GM18870 (cell line): ENCODE data around the gene ALDH1B1.
A peak's percentile ranks its signal among the peaks of the same experiment; 100 is the strongest.

ENCODE experiments used
- ATAC-seq: cut with Tn5 transposase; IDR thresholded peaks from one replicate; pipeline ENCODE4 v1.9.1; 2021; ENCODE audit warnings: moderate library complexity; ENCODE audit not compliant: unreplicated experiment

The ALDH1B1 gene

GRCh38 chr9:38392235-38393127, at the start of gene ALDH1B1:
Gene ALDH1B1 (plus strand): TSS chr9:38392702. CDS start chr9:38395749, 3,047 bp downstream.
- peak; percentile 83 for ATAC-seq

DNA sequence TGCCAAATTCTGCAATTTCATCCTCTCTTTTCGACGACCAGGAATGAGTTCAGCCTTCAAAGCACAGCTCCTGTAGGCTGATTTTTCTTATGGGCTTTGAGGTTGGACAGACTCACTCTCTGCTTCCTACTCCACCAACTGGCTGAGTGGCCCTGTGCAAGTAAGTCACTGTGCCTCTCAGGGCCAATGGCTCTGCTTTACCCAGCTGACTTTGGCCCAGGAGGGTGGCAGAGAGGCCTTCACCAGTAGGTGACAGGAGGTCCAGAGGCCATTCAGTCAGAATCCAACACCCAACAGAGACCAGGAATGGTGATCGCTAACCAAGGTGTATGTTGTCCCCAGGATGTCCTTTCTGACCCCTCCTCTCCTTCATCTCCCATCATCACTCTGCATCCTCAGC, 49.5 kb upstream of the ALDH1B1 start:
- no peak for ATAC-seq

- no peak for ATAC-seq
Observed at GRCh38 chr9:38343552-38343951, 49.0 kb upstream of the ALDH1B1 start.

- ATAC-seq = no peak
Observed at GRCh38 chr9:38344566-38345324, 47.8 kb upstream of the ALDH1B1 start.

DNA sequence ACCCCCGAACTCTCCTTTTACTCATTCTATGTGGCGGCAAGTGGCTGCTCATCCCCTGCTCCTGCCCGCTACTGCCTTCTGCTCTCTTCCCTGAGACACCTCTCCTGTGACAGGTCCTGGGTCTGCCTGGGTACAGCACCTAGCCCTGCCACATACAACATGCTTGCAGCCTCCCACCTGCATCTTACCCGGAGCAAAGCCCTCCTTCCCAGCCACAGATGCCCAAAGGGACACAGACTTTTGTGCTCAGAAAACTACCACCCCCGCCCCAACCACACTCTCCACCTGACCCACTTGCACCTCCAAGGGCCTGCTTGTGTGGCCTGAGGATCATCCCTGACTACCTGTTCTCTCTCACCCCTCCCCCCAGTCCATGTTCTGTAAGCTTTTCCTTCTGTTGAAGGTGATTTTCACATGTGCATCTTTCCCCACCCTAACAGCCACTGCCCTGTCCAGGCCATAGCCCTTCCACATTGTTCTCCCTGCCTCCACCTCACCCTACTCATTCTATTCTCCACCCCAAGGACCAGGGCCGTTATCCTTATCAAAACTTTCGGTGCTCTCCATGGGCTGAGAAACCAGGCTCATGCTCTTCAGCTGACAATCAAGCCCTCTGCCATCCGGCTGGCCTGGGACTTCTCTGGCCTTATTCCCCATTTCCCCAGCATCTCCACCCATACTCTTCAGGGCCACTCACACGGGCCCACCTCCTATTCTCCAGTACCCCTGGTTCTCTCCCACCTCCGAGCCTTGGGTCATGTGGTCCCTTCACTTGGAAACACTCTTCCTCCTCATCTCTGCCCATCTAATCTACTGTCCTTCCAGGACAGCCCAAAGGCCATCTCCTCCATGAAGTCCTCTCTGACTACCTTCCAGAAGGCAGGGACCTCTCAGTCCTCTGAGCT, 46.4 kb upstream of the ALDH1B1 start:
- no peak for ATAC-seq

GRCh38 chr9:38346811-38347210, 45.7 kb upstream of the ALDH1B1 start:
- ATAC-seq = no peak

- no peak for ATAC-seq
Observed at GRCh38 chr9:38347271-38347671, 45.2 kb upstream of the ALDH1B1 start.

DNA sequence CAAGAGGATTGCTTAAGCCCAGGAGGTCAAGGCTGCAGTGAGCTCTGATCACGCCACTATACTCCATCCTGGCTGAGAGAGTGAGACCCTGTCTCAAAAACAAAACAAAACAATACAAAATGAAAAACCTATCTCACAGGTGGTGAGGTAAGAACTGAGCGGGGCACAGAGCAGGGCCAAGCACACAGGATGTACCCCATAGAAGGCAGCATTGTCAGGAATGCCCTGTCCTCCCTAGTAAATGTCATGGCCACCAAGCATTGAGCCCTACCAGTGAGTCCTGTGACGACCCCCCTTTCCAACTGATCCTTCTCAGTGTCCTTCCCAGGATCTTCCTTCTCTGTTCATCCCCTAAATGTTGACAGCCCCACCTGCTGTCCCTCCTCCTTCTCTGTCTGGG, 44.6 kb upstream of the ALDH1B1 start:
- ATAC-seq = no peak

- no peak for ATAC-seq
Observed at GRCh38 chr9:38350529-38350928, 42.0 kb upstream of the ALDH1B1 start.

DNA sequence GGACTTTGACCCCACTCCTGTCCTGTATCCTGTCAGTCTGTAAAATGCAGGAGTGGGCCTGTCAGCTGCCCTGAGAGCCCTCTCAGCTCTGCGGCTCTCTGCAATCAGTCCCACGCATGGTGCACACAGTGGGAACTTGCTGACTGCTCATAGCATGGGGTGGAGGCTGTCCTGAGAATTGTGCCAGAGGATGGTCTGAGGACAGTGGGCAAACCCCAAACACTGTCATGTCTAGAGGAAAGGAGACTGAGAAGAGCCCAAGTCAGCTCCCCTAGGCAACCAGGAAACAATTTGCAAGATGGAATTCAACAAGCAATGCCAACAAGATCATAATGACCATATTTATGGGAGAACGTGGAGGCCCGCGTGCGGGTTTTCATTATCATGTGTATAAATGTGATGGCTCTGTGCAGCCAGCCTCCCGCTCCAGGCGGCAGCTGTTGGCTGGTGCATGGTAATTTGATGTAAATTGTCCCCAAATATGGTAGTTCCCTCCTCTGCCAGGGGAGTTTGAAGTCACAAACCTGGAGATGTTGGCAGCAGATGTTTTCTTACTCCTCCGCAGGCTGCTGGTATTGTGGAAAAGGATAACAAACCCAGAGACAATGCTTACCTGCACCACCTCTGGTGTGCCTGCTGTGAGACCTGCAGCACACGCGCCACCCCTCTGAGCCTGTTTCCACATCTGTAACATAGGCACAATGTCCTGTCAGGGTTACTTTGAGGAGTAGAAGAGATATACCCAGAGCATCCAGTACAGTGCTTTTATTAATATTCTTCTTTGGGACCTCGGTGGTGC, 39.8 kb upstream of the ALDH1B1 start:
- ATAC-seq = no peak

GRCh38 chr9:38355115-38355514, 37.4 kb upstream of the ALDH1B1 start:
- no peak for ATAC-seq

- ATAC-seq = no peak
Observed at GRCh38 chr9:38355517-38356120, 36.9 kb upstream of the ALDH1B1 start.

- no peak for ATAC-seq
Observed at GRCh38 chr9:38356851-38357250, 35.7 kb upstream of the ALDH1B1 start.

GRCh38 chr9:38357350-38358114, 35.0 kb upstream of the ALDH1B1 start:
- ATAC-seq = no peak

- no peak for ATAC-seq
Observed at GRCh38 chr9:38358390-38359296, 33.9 kb upstream of the ALDH1B1 start.

GRCh38 chr9:38359297-38359653, 33.2 kb upstream of the ALDH1B1 start:
- no peak for ATAC-seq

GRCh38 chr9:38359689-38360385, 32.7 kb upstream of the ALDH1B1 start:
- ATAC-seq = no peak
